ENCODE data around the gene MAP1A.
A peak's percentile ranks its signal among the peaks of the same experiment; 100 is the strongest.

The MAP1A gene

GRCh38 chr15:43517354-43518196, at the start of gene MAP1A:
TSS of gene MAP1A (plus strand) at chr15:43517608. CDS start at chr15:43521474, 3,866 bp downstream.
- peak; percentile 66 for DNase-seq

- DNase-seq, result no peak
These were observed 47.5 kb upstream of the MAP1A start for GRCh38 chr15:43469867-43470266.

- DNase-seq, result no peak
These were observed 45.4 kb upstream of the MAP1A start for GRCh38 chr15:43471975-43472374.

- no peak for DNase-seq
These were observed 43.5 kb upstream of the MAP1A start for GRCh38 chr15:43473885-43474284.

GRCh38 chr15:43483297-43484128, 33.9 kb upstream of the MAP1A start:
- peak; percentile 9 for DNase-seq

GRCh38 chr15:43484455-43484854, 33.0 kb upstream of the MAP1A start:
- DNase-seq, result no peak

- no peak for DNase-seq
These were observed 30.0 kb upstream of the MAP1A start for GRCh38 chr15:43487271-43487895.

GRCh38 chr15:43488790-43489189, 28.6 kb upstream of the MAP1A start:
- no peak for DNase-seq

- no peak for DNase-seq
These were observed 28.2 kb upstream of the MAP1A start for GRCh38 chr15:43489191-43489590.

GRCh38 chr15:43492266-43492665, 25.1 kb upstream of the MAP1A start:
- no peak for DNase-seq

- peak; percentile 96 for DNase-seq
These were observed 24.5 kb upstream of the MAP1A start, which contains the start of gene TP53BP1 for GRCh38 chr15:43492673-43493601. TSS of gene TP53BP1 (minus strand) at chr15:43493156. CDS start at chr15:43493043, 113 bp downstream.

GRCh38 chr15:43493703-43494472, 23.5 kb upstream of the MAP1A start:
- no peak for DNase-seq

- no peak for DNase-seq
These were observed 18.4 kb upstream of the MAP1A start for GRCh38 chr15:43498990-43499389.

GRCh38 chr15:43499635-43500034, 17.8 kb upstream of the MAP1A start:
- no peak for DNase-seq

- DNase-seq, result no peak
These were observed 11.7 kb upstream of the MAP1A start for GRCh38 chr15:43505738-43506137.

- no peak for DNase-seq
These were observed 9.0 kb upstream of the MAP1A start for GRCh38 chr15:43508421-43508820.

GRCh38 chr15:43508991-43509659, 8.3 kb upstream of the MAP1A start:
- DNase-seq, result no peak

GRCh38 chr15:43509660-43510199, 7.7 kb upstream of the MAP1A start:
- DNase-seq, result no peak

GRCh38 chr15:43510200-43511011, 7.0 kb upstream of the MAP1A start:
- peak; percentile 99 for DNase-seq
